Activated T-helper 2 cell treated with anti-CD3 and anti-CD28 coated beads, Interferon-gamma antibody, Interleukin-2, Interleukin-4, amounts not matched to agents 10 μg/mL and 5 μg/mL and 100 μg/mL, durations not matched to agents 14 hours and 24 hours and 36 hours (primary cell): ENCODE measurements around the gene PAK4. TPM values are rescaled to one million over a fixed set of nuclear protein-coding genes. Genes with fewer than 3 reads are reported as not detected.
"Not testable (repeated sequence)": the region's sequence is repeated elsewhere in the genome, so short reads cannot be mapped to it uniquely, and the experiment has no call there.

Experiments
- DNase-seq: peaks from one replicate; pipeline ENCODE4 v3.0.0; 2021; ENCODE audit warnings: low spot score
- H3K27ac Mint-ChIP-seq: one replicate; pipeline ENCODE4 v1.8.0; 2021; ENCODE audit warnings: mixed read lengths
- H3K27me3 Mint-ChIP-seq: one replicate; pipeline ENCODE4 v1.8.0; 2021; ENCODE audit warnings: low read depth, mixed read lengths
- H3K36me3 Mint-ChIP-seq: one replicate; pipeline ENCODE4 v1.8.0; 2021; ENCODE audit warnings: low read depth, mixed read lengths
- H3K4me1 Mint-ChIP-seq: one replicate; pipeline ENCODE4 v1.8.0; 2021; ENCODE audit warnings: low read depth, mixed read lengths
- H3K4me3 Mint-ChIP-seq: one replicate; pipeline ENCODE4 v1.8.0; 2021; ENCODE audit warnings: low read depth, mild to moderate bottlenecking, moderate library complexity, mixed read lengths
- H3K9me3 Mint-ChIP-seq: one replicate; pipeline ENCODE4 v1.8.0; 2021; ENCODE audit warnings: mixed read lengths
- intact Hi-C: fragments of 100-400 bp; cut with micrococcal nuclease; formaldehyde crosslinking; loops from one replicate; pipeline ENCODE4 v1.15.1; 2023
- total RNA-seq: library from RNA; stranded (reverse); gene quantifications from 2 replicates; pipeline ENCODE4 v1.2.3, GENCODE V29; 2022

The PAK4 gene
- total RNA-seq, 1 donor from 2014 or later = 19.4 TPM

GRCh38 chr19:39137131-39137530 is 11.5 kb downstream of the PAK4 start:
- H3K27me3 Mint-ChIP-seq = no peaks in the 10 kb centered on the region
- no peak overlapping the region for H3K27ac Mint-ChIP-seq
- no peak overlapping the region for H3K4me3 Mint-ChIP-seq
- H3K4me1 Mint-ChIP-seq = peaks cover 8% of the 10 kb centered on the region
- no peak for DNase-seq
- intact Hi-C loops = no loop called here
- H3K36me3 Mint-ChIP-seq = no peaks in the 10 kb centered on the region
- no peaks in the 10 kb centered on the region for H3K9me3 Mint-ChIP-seq

GRCh38 chr19:39138221-39139211 is 12.9 kb downstream of the PAK4 start:
- DNase-seq = no peak
- no peak overlapping the region for H3K27ac Mint-ChIP-seq
- H3K4me3 Mint-ChIP-seq = no peak overlapping the region
- peaks cover 1% of the 10 kb centered on the region for H3K4me1 Mint-ChIP-seq
- no peaks in the 10 kb centered on the region for H3K27me3 Mint-ChIP-seq
- no peaks in the 10 kb centered on the region for H3K9me3 Mint-ChIP-seq
- no peaks in the 10 kb centered on the region for H3K36me3 Mint-ChIP-seq
- intact Hi-C loops = no loop called here

GRCh38 chr19:39139305-39139874 is 13.8 kb downstream of the PAK4 start:
- no peaks in the 10 kb centered on the region for H3K9me3 Mint-ChIP-seq
- intact Hi-C loops = no loop called here
- H3K36me3 Mint-ChIP-seq = no peaks in the 10 kb centered on the region
- no peak for DNase-seq
- H3K27ac Mint-ChIP-seq = no peak overlapping the region
- H3K27me3 Mint-ChIP-seq = no peaks in the 10 kb centered on the region
- H3K4me3 Mint-ChIP-seq = no peak overlapping the region
- H3K4me1 Mint-ChIP-seq = peaks cover 3% of the 10 kb centered on the region

GRCh38 chr19:39139971-39140453 is 14.4 kb downstream of the PAK4 start:
- DNase-seq = no peak
- H3K27ac Mint-ChIP-seq = no peak overlapping the region
- intact Hi-C loops = no loop called here
- H3K4me1 Mint-ChIP-seq = peaks cover 3% of the 10 kb centered on the region
- H3K4me3 Mint-ChIP-seq = no peak overlapping the region
- no peaks in the 10 kb centered on the region for H3K27me3 Mint-ChIP-seq
- H3K9me3 Mint-ChIP-seq = no peaks in the 10 kb centered on the region
- no peaks in the 10 kb centered on the region for H3K36me3 Mint-ChIP-seq

GRCh38 chr19:39140594-39140993 is 15.0 kb downstream of the PAK4 start:
- no peaks in the 10 kb centered on the region for H3K27me3 Mint-ChIP-seq
- H3K27ac Mint-ChIP-seq = no peak overlapping the region
- DNase-seq = no peak
- no peaks in the 10 kb centered on the region for H3K9me3 Mint-ChIP-seq
- peaks cover 3% of the 10 kb centered on the region for H3K4me1 Mint-ChIP-seq
- no peak overlapping the region for H3K4me3 Mint-ChIP-seq
- no peaks in the 10 kb centered on the region for H3K36me3 Mint-ChIP-seq
- intact Hi-C loops = no loop called here

- Mint-ChIP-seq H3K27me3 (no peaks in the 10 kb centered on the region), H3K4me1 (peaks cover 1% of the 10 kb centered on the region), H3K27ac (no peak overlapping the region), H3K4me3 (no peak overlapping the region), H3K9me3 (no peaks in the 10 kb centered on the region), H3K36me3 (no peaks in the 10 kb centered on the region)
- intact Hi-C loops = no loop called here
- DNase-seq = no peak
These were observed 16.3 kb downstream of the PAK4 start for GRCh38 chr19:39141929-39142328.

- no peak for DNase-seq
- intact Hi-C loops = no loop called here
- Mint-ChIP-seq H3K4me3 (no peak overlapping the region), H3K27ac (no peak overlapping the region), H3K4me1 (peaks cover 3% of the 10 kb centered on the region), H3K36me3 (no peaks in the 10 kb centered on the region), H3K9me3 (no peaks in the 10 kb centered on the region), H3K27me3 (no peaks in the 10 kb centered on the region)
These were observed 17.0 kb downstream of the PAK4 start for GRCh38 chr19:39142630-39143029.

- H3K9me3 Mint-ChIP-seq, H3K4me3 Mint-ChIP-seq, H3K4me1 Mint-ChIP-seq, intact Hi-C loops, H3K27me3 Mint-ChIP-seq, DNase-seq, H3K27ac Mint-ChIP-seq, H3K36me3 Mint-ChIP-seq: not testable (repeated sequence)
These were observed 18.2 kb downstream of the PAK4 start for GRCh38 chr19:39143757-39144289.

GRCh38 chr19:39144290-39145071 is 18.9 kb downstream of the PAK4 start:
- H3K4me1 Mint-ChIP-seq = peaks cover 3% of the 10 kb centered on the region
- DNase-seq = no peak
- H3K36me3 Mint-ChIP-seq = peaks cover 3% of the 10 kb centered on the region
- no peak overlapping the region for H3K27ac Mint-ChIP-seq
- H3K27me3 Mint-ChIP-seq = no peaks in the 10 kb centered on the region
- intact Hi-C loops = no loop called here
- H3K4me3 Mint-ChIP-seq = no peak overlapping the region
- H3K9me3 Mint-ChIP-seq = no peaks in the 10 kb centered on the region

GRCh38 chr19:39145180-39145953 is 19.8 kb downstream of the PAK4 start:
- DNase-seq = no peak
- Mint-ChIP-seq H3K4me3 (no peak overlapping the region), H3K27ac (no peak overlapping the region), H3K27me3 (no peaks in the 10 kb centered on the region), H3K9me3 (no peaks in the 10 kb centered on the region), H3K36me3 (peaks cover 3% of the 10 kb centered on the region), H3K4me1 (peaks cover 3% of the 10 kb centered on the region)
- intact Hi-C loops = no loop called here

- Mint-ChIP-seq H3K27ac (no peak overlapping the region), H3K27me3 (no peaks in the 10 kb centered on the region), H3K4me3 (no peak overlapping the region), H3K9me3 (no peaks in the 10 kb centered on the region), H3K4me1 (peaks cover 3% of the 10 kb centered on the region), H3K36me3 (peaks cover 3% of the 10 kb centered on the region)
- intact Hi-C loops = no loop called here
- DNase-seq = no peak
These were observed 20.5 kb downstream of the PAK4 start for GRCh38 chr19:39146091-39146490.
